CD4-positive, alpha-beta T cell treated with Interleukin-17A for 4 hours (primary cell): ENCODE data around the gene PLD5.
"Not testable (repeated sequence)": the region's sequence is repeated elsewhere in the genome, so short reads cannot be mapped to it uniquely, and the experiment has no call there.

ENCODE experiments used
- DNase-seq: peaks from one replicate; pipeline ENCODE4 v3.0.0-alpha.2; 2020; ENCODE audit warnings: mixed read lengths

PLD5 gene

GRCh38 chr1:242477944-242478343, 46.6 kb downstream of the PLD5 start:
- DNase-seq, result no peak

- no peak for DNase-seq
Measured at GRCh38 chr1:242470774-242471173, 53.7 kb downstream of the PLD5 start.

GRCh38 chr1:242468784-242469183, 55.7 kb downstream of the PLD5 start:
- no peak for DNase-seq

- peak; percentile 28 for DNase-seq
Measured at GRCh38 chr1:242467556-242468145, 56.8 kb downstream of the PLD5 start.

- no peak for DNase-seq
Measured at GRCh38 chr1:242462867-242463266, 61.6 kb downstream of the PLD5 start.

GRCh38 chr1:242459740-242460139, 64.8 kb downstream of the PLD5 start:
- not testable (repeated sequence) for DNase-seq

GRCh38 chr1:242456726-242457269, 67.7 kb downstream of the PLD5 start:
- DNase-seq, result no peak

GRCh38 chr1:242455052-242455361, 69.5 kb downstream of the PLD5 start:
- no peak for DNase-seq

GRCh38 chr1:242454262-242455051, 70.0 kb downstream of the PLD5 start:
- no peak for DNase-seq

- DNase-seq, result no peak
Measured at GRCh38 chr1:242452573-242452972, 71.9 kb downstream of the PLD5 start.

GRCh38 chr1:242449661-242450060, 74.8 kb downstream of the PLD5 start:
- DNase-seq, result no peak

GRCh38 chr1:242448910-242449645, 75.4 kb downstream of the PLD5 start:
- DNase-seq, result no peak

- no peak for DNase-seq
Measured at GRCh38 chr1:242447689-242448088, 76.8 kb downstream of the PLD5 start.

GRCh38 chr1:242440757-242441156, 83.7 kb downstream of the PLD5 start:
- no peak for DNase-seq

GRCh38 chr1:242435200-242435599, 89.3 kb downstream of the PLD5 start:
- no peak for DNase-seq

- no peak for DNase-seq
Measured at GRCh38 chr1:242432491-242433095, 91.9 kb downstream of the PLD5 start.

- DNase-seq, result no peak
Measured at GRCh38 chr1:242431786-242432185, 92.7 kb downstream of the PLD5 start.

- no peak for DNase-seq
Measured at GRCh38 chr1:242430956-242431355, 93.5 kb downstream of the PLD5 start.

GRCh38 chr1:242428399-242429190, 95.9 kb downstream of the PLD5 start:
- DNase-seq, result no peak

GRCh38 chr1:242427519-242427918, 97.0 kb downstream of the PLD5 start:
- DNase-seq, result no peak

- no peak for DNase-seq
Measured at GRCh38 chr1:242426271-242426905, 98.1 kb downstream of the PLD5 start.

- DNase-seq, result no peak
Measured at GRCh38 chr1:242425232-242425631, 99.3 kb downstream of the PLD5 start.
